ENCODE measurements around the gene ZNF627.
A peak's percentile ranks its signal among the peaks of the same experiment; 100 is the strongest.
"Not testable (repeated sequence)": the region's sequence is repeated elsewhere in the genome, so short reads cannot be mapped to it uniquely, and the experiment has no call there.

ZNF627 gene

GRCh38 chr19:11576227-11576626 lies 21.1 kb upstream of the ZNF627 start:
- DNase-seq, result no peak

DNA sequence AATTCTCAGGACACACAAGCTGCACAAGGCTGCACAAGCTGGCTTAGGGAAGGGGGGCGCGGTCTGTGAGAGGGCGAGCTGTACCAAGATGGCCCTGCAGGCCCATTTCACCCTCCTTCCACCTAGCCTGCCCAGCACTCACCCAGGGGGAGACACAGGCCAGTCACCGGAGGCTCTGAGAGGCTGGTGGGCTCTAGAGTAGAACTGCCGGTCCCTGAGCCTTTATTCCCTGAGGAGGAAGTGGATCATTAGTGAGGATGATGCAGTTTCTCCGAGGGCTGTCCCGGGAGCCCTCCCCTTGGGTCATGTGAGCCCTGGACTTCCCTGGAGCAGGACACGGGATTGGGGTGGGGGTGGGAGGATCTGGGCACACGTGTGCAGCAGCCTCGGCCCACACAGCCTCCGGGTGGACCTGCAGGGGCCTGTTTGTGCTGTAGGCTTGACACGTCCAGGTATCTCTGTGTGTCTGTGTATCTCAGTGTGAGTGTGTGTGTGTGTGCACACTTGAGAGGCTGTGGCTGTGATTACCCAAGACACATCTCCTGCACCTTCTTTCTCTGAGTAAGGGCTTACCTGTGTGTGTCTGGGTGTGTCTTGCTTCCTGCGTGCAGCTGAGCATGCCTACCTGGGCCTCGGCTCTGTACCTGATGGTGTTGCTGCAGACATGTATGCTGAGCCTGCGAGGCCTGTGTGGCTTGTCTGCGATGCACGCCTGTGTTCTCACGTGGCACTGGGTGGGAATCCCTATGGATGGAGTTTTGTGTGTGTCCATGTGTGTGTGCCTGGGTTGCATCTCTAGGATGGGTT lies 19.6 kb upstream of the ZNF627 start, which contains the start of gene ACP5:
Gene ACP5 (minus strand): TSS at position 195 of the 807 bp plus-strand sequence. CDS start 328 bp downstream, outside the sequence.
- no peak for DNase-seq

DNA sequence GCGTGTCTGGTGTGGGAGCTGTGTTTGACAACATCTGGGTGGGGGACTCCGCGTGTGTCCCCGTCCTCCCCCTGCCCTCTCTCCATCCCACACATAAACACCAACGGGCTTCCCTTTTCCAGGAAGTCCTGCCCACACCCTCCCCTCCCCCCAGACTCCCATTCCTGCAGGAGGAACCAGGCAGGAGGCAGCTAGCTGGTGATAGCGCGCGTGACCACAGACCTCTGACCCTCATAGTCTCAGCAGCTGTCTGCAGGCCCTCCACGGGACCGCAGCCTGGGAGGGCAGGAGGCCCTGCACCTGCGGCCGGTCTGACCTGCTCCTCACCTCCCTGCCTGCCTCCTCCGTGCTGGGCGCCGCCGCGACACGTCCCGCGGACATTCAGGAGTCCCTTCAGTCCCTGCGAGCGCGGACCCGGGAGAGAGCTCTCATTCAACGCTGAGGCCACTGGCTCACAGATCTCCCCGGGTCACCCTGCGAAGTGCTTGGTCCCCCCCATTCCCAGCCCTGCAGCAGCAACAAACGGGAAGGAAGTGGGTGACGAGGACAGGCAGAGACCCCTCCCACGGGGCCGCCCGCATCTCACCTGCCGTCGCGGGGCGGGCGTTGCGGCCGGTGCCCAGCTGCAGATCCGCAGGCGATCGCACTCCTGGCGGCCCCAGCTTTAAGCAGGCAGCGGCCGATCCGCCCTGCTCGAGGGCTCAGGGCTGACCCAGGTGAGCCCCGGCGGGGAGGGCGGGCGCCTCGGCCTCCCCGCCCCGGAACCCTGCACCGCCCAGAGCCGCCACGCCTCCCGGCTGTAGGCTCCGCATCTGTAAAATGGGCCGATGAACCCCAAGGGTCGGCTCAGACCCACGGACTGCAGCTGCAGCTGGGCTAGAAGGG lies 18.8 kb upstream of the ZNF627 start:
- peak; percentile 20 to 48 for DNase-seq

- no peak for DNase-seq
Measured at GRCh38 chr19:11580116-11580515, 17.2 kb upstream of the ZNF627 start.

GRCh38 chr19:11581740-11582139 lies 15.5 kb upstream of the ZNF627 start:
- peak; percentile 59 to 75 for DNase-seq

- DNase-seq, result no peak
Measured at GRCh38 chr19:11586331-11586730, 11.0 kb upstream of the ZNF627 start.

- DNase-seq, result peak; percentile 78 to 83
Measured at GRCh38 chr19:11587302-11587974, 9.8 kb upstream of the ZNF627 start.

- DNase-seq, result no peak
Measured at GRCh38 chr19:11587975-11588631, 9.2 kb upstream of the ZNF627 start.

- DNase-seq, result no peak
Measured at GRCh38 chr19:11594084-11594483, 3.2 kb upstream of the ZNF627 start.

DNA sequence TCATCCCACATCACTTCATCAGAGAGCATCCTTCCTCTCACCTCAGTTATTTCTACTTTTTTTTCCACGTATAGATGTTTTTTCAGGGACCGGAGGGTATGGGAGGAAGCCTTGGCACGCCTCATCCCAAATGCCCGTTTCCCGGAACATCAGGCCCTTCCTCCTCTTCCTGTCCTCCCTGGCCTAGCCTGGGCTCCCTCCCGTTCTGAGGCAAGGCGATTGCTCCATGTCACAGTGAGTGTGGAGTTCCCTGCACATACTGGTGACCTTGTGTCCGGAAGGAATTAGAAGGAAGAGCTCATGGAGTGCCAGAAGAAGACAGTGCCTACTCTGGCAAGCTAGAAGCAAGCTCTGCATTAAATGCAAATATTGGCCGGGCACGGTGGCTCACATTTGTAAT lies 1.1 kb upstream of the ZNF627 start:
- DNase-seq, result no peak

- no peak for DNase-seq
Measured at GRCh38 chr19:11598103-11598483, 810 bp downstream of the ZNF627 start.

DNA sequence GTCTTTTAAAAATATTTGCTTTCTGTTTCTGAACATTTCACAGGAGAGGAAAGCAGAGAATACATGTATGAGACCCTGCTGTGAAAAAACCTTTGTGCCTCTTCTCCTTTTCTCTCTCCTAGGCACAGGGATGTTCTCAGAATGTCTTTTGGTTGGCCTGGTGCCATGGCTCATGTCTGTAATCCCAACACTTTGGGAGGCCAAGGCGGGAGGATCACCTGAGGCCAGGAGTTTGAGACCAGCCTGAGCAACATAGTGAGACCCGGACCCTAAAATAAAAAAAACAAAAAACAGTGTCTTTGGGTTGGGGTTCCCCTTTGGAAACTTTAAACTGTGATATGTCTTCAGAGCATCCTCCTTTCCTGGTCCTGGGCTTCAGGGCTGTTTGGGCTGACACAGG lies 1.5 kb downstream of the ZNF627 start:
- DNase-seq, result no peak

GRCh38 chr19:11599704-11600103 lies 2.4 kb downstream of the ZNF627 start:
- not testable (repeated sequence) for DNase-seq

GRCh38 chr19:11606484-11606883 lies 9.2 kb downstream of the ZNF627 start:
- no peak for DNase-seq

DNA sequence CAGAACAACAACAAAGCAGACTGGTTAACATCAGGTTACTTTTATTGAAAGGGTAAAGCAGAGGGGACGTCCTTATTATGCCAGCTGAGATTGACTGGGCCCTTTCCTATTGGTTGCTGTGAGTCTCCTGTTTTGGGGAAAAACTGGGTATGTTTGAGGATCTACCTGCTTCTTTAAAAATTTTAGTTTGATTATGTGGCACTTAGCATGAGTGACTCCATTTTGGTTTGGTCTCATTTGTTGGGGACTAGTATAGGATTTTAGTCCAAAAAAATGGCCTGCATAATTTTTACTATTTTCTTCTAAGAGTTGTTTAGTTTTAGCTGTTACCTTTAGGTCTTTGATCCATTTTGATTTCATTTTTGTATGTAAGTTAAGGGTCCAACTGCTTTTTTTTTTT lies 14.4 kb downstream of the ZNF627 start:
- no peak for DNase-seq

- DNase-seq, result no peak
Measured at GRCh38 chr19:11612816-11613511, 15.7 kb downstream of the ZNF627 start.

DNA sequence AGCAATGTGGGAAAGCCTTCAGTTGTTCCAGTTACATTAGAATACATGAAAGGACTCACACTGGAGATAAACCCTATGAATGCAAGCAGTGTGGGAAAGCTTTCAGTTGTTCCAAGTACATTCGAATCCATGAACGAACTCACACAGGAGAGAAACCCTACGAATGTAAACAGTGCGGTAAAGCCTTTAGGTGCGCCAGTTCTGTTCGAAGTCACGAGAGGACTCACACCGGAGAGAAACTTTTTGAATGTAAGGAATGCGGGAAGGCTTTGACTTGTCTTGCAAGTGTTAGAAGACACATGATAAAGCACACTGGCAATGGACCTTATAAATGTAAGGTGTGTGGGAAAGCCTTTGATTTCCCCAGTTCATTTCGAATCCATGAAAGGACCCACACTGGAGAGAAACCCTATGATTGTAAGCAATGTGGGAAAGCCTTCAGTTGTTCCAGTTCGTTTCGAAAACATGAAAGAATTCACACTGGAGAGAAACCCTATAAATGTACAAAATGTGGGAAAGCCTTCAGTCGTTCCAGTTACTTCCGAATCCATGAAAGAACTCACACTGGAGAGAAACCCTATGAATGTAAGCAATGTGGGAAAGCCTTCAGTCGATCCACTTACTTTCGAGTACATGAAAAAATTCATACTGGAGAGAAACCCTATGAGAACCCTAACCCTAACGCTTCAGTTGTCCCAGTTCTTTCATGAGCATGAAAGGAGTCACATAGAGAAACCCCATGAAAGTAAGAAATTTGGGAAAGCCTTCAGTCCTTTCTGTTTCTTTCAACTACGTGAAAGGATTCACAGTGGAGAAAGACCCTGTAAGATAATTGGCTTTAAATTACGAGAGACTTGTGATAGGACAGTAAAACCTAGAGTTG lies 20.1 kb downstream of the ZNF627 start:
- DNase-seq, result no peak

- no peak for DNase-seq
Measured at GRCh38 chr19:11620553-11620952, 23.3 kb downstream of the ZNF627 start.

GRCh38 chr19:11622401-11622800 lies 25.1 kb downstream of the ZNF627 start:
- not testable (repeated sequence) for DNase-seq

- DNase-seq, result no peak
Measured at GRCh38 chr19:11624069-11624463, 26.8 kb downstream of the ZNF627 start.

DNA sequence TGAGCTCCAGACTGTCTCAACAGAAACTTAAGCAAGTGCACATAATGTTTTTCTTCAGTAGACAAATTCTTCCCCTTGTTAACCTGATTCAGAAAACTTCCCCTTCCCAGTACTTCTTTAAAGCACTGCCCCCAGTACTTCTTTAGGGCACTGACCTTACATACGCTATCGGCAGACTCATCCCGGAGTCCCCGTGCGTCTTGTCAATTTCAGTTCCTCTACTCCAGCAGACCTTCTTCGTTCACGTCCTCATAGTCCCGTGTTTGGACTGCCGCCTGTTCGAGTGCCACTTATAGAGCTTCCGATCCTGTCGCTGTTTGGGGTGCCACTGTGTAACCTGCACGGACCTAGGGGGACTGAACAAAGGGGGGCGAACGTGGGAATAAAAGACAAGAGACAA lies 29.0 kb downstream of the ZNF627 start:
- DNase-seq, result no peak

Data from CD4-positive, alpha-beta T cell treated with Interferon alpha-2 for 1 hour (primary cell).